ENCODE data around the gene SUV39H2. TPM values are rescaled to one million over a fixed set of nuclear protein-coding genes. Genes with fewer than 3 reads are reported as not detected.
"Not testable (repeated sequence)": the region's sequence is repeated elsewhere in the genome, so short reads cannot be mapped to it uniquely, and the experiment has no call there.

The SUV39H2 gene
- polyA plus RNA-seq, 1 donor (not counting 4 experiments of a cell fraction or from before 2014, with no cell fraction given) = 11.8 TPM

GRCh38 chr10:14936584-14936983, 57.9 kb downstream of the SUV39H2 start:
- no peaks in the 10 kb centered on the region for H3K9me3 ChIP-seq (ENCODE audit: control insufficient read depth, low read depth, low read length)
- no peak for FAIRE-seq
- dilution Hi-C loops (cut with MboI; ENCODE audit: extremely low pct_ligation_motif_present, low sequenced_read_pairs) = no loop called here
- no peaks in the 10 kb centered on the region for H3K4me1 ChIP-seq (ENCODE audit: control insufficient read depth, extremely low read depth, insufficient read depth, low read length)
- no peak overlapping the region for H3K4me2 ChIP-seq (ENCODE audit: control insufficient read depth, extremely low read depth, insufficient read depth, low read depth, low read length)
- no peaks in the 10 kb centered on the region for H3K9me1 ChIP-seq (ENCODE audit: control insufficient read depth, extremely low read depth, insufficient read depth, low read length)
- no peak overlapping the region for H3K9ac ChIP-seq (ENCODE audit: control insufficient read depth, extremely low read depth, insufficient read depth, low read length)
- no peaks in the 10 kb centered on the region for H4K20me1 ChIP-seq (ENCODE audit: control insufficient read depth, extremely low read depth, insufficient read depth, low read length)
- no peaks in the 10 kb centered on the region for H3K27me3 ChIP-seq (ENCODE audit: control insufficient read depth, extremely low read depth, insufficient read depth, low read length)
- H3K4me3 ChIP-seq (ENCODE audit: control insufficient read depth in 2 of 3, extremely low read depth in 1 of 3, insufficient read depth in 2 of 3, low read depth in 1 of 3, low read length in 3 of 3) = no peak overlapping the region
- H3K27ac ChIP-seq (ENCODE audit: control insufficient read depth, insufficient read depth, low read length) = no peak overlapping the region
- TF ChIP-seq EZH2 (IDR thresholded peaks at IDR 0.05; ENCODE audit: low read length) = no peak
- TF ChIP-seq CTCF (optimal IDR thresholded peaks at IDR 0.05 in 1 of 3, IDR thresholded peaks at IDR 0.05 in 1 of 3, conservative IDR thresholded peaks at IDR 0.05 in 1 of 3; ENCODE audit: extremely low read depth in 1 of 3, insufficient read depth in 2 of 3, low read length in 3 of 3) = no peak
- H3K36me3 ChIP-seq (ENCODE audit: control insufficient read depth in 2 of 2, extremely low read depth in 1 of 2, insufficient read depth in 2 of 2, low read length in 2 of 2) = peaks cover 3 to 12% of the 10 kb centered on the region in 2 experiments
- H3K79me2 ChIP-seq (ENCODE audit: control insufficient read depth, insufficient read depth, low read length) = no peaks in the 10 kb centered on the region
- H2AFZ ChIP-seq (ENCODE audit: control insufficient read depth, low read length) = no peak overlapping the region
- DNase-seq (ENCODE audit: low read depth, low spot score) = no peak

GRCh38 chr10:14938971-14939370, 60.3 kb downstream of the SUV39H2 start:
- H3K4me2 ChIP-seq (ENCODE audit: control insufficient read depth, extremely low read depth, insufficient read depth, low read depth, low read length); FAIRE-seq; H3K9me3 ChIP-seq (ENCODE audit: control insufficient read depth, low read depth, low read length); H3K27ac ChIP-seq (ENCODE audit: control insufficient read depth, insufficient read depth, low read length); H3K27me3 ChIP-seq (ENCODE audit: control insufficient read depth, extremely low read depth, insufficient read depth, low read length); H3K79me2 ChIP-seq (ENCODE audit: control insufficient read depth, insufficient read depth, low read length); H4K20me1 ChIP-seq (ENCODE audit: control insufficient read depth, extremely low read depth, insufficient read depth, low read length); H3K36me3 ChIP-seq (ENCODE audit: control insufficient read depth in 2 of 2, extremely low read depth in 1 of 2, insufficient read depth in 2 of 2, low read length in 2 of 2); H3K9ac ChIP-seq (ENCODE audit: control insufficient read depth, extremely low read depth, insufficient read depth, low read length); H3K9me1 ChIP-seq (ENCODE audit: control insufficient read depth, extremely low read depth, insufficient read depth, low read length); H3K4me1 ChIP-seq (ENCODE audit: control insufficient read depth, extremely low read depth, insufficient read depth, low read length); H2AFZ ChIP-seq (ENCODE audit: control insufficient read depth, low read length); dilution Hi-C loops (cut with MboI; ENCODE audit: extremely low pct_ligation_motif_present, low sequenced_read_pairs); DNase-seq (ENCODE audit: low read depth, low spot score); H3K4me3 ChIP-seq (ENCODE audit: control insufficient read depth in 2 of 3, extremely low read depth in 1 of 3, insufficient read depth in 2 of 3, low read depth in 1 of 3, low read length in 3 of 3): not testable (repeated sequence)

GRCh38 chr10:14942147-14942949, 63.7 kb downstream of the SUV39H2 start:
- H3K4me3 ChIP-seq (ENCODE audit: control insufficient read depth in 2 of 3, extremely low read depth in 1 of 3, insufficient read depth in 2 of 3, low read depth in 1 of 3, low read length in 3 of 3); H3K9me3 ChIP-seq (ENCODE audit: control insufficient read depth, low read depth, low read length); FAIRE-seq; H3K27me3 ChIP-seq (ENCODE audit: control insufficient read depth, extremely low read depth, insufficient read depth, low read length); H3K27ac ChIP-seq (ENCODE audit: control insufficient read depth, insufficient read depth, low read length); dilution Hi-C loops (cut with MboI; ENCODE audit: extremely low pct_ligation_motif_present, low sequenced_read_pairs); H3K4me2 ChIP-seq (ENCODE audit: control insufficient read depth, extremely low read depth, insufficient read depth, low read depth, low read length); H3K4me1 ChIP-seq (ENCODE audit: control insufficient read depth, extremely low read depth, insufficient read depth, low read length); DNase-seq (ENCODE audit: low read depth, low spot score); H2AFZ ChIP-seq (ENCODE audit: control insufficient read depth, low read length); H3K9ac ChIP-seq (ENCODE audit: control insufficient read depth, extremely low read depth, insufficient read depth, low read length); H4K20me1 ChIP-seq (ENCODE audit: control insufficient read depth, extremely low read depth, insufficient read depth, low read length); H3K9me1 ChIP-seq (ENCODE audit: control insufficient read depth, extremely low read depth, insufficient read depth, low read length); H3K79me2 ChIP-seq (ENCODE audit: control insufficient read depth, insufficient read depth, low read length): not testable (repeated sequence)
- H3K36me3 ChIP-seq (ENCODE audit: control insufficient read depth in 2 of 2, extremely low read depth in 1 of 2, insufficient read depth in 2 of 2, low read length in 2 of 2) = peaks cover 1 to 16% of the 10 kb centered on the region in 2 experiments

- H4K20me1 ChIP-seq (ENCODE audit: control insufficient read depth, extremely low read depth, insufficient read depth, low read length); FAIRE-seq; H3K9me1 ChIP-seq (ENCODE audit: control insufficient read depth, extremely low read depth, insufficient read depth, low read length); H3K9me3 ChIP-seq (ENCODE audit: control insufficient read depth, low read depth, low read length); H3K4me2 ChIP-seq (ENCODE audit: control insufficient read depth, extremely low read depth, insufficient read depth, low read depth, low read length); dilution Hi-C loops (cut with MboI; ENCODE audit: extremely low pct_ligation_motif_present, low sequenced_read_pairs); H3K4me3 ChIP-seq (ENCODE audit: control insufficient read depth in 2 of 3, extremely low read depth in 1 of 3, insufficient read depth in 2 of 3, low read depth in 1 of 3, low read length in 3 of 3); DNase-seq (ENCODE audit: low read depth, low spot score); H3K27ac ChIP-seq (ENCODE audit: control insufficient read depth, insufficient read depth, low read length); H3K79me2 ChIP-seq (ENCODE audit: control insufficient read depth, insufficient read depth, low read length); H3K9ac ChIP-seq (ENCODE audit: control insufficient read depth, extremely low read depth, insufficient read depth, low read length); H3K4me1 ChIP-seq (ENCODE audit: control insufficient read depth, extremely low read depth, insufficient read depth, low read length); H3K27me3 ChIP-seq (ENCODE audit: control insufficient read depth, extremely low read depth, insufficient read depth, low read length); H2AFZ ChIP-seq (ENCODE audit: control insufficient read depth, low read length): not testable (repeated sequence)
- H3K36me3 ChIP-seq (ENCODE audit: control insufficient read depth in 2 of 2, extremely low read depth in 1 of 2, insufficient read depth in 2 of 2, low read length in 2 of 2) = peaks cover 5 to 18% of the 10 kb centered on the region in 2 experiments
Measured at GRCh38 chr10:14942950-14943338, 64.3 kb downstream of the SUV39H2 start.
